ENCODE data around the gene SPR. TPM values are rescaled to one million over a fixed set of nuclear protein-coding genes. Genes with fewer than 3 reads are reported as not detected.

SPR gene
- total RNA-seq, 4 donors from 2014 or later: 83.8 to 431 (median 98.0) TPM

DNA sequence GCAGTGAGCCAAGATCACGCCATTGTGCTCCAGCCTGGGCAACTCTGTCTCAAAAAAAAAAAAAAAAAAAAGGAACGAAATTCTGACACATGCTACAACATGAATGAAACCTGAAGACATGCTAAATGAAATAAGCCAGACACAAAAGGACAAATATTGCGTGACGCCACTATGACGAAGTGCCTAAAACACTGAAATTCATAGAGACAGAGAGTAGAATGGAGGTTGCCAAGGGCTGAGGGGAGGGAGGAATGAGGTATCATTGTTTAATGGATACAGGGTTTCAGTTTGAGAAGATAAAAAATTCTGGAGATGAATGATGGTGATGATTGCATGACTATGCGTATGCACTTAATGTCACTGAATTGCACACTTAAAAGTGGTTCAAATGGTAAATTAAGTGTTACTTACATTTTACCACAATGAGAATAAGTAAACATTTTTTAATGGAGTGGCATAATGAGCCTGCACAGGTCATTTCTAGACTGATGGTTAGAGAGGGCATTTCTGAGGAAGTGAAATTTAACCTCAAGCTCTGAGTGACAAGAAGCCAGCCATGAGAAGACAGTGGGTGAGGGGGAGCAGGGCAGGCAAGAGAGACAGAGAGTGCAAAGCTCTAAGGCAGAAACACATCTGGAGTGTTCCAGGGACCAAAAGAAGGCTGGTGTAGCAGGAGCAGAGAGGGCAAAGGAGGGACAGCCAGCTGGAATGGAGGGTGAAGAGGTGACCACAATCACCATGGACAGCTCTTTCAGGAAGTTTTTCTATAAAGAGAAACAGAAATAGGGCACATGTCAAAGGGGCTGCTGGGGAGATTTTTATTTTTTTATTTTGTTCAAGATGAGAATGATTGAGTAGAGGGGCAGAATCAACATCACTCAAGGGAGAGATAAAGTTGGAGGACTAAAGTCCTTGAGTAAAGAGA is 40.8 kb upstream of the SPR start:
- Histone ChIP-seq H3K27ac (no peak overlapping the region), H3K36me3 (no peaks in the 10 kb centered on the region), H3K4me1 (no peaks in the 10 kb centered on the region), H3K4me3 (no peak overlapping the region), H3K27me3 (peaks cover 4% of the 10 kb centered on the region), H3K9me3 (no peaks in the 10 kb centered on the region)
- in situ Hi-C loops (cut with MboI; ENCODE audit: low pct_ligation_motif_present in 1 of 4, low pct_unique_long_range_greater_than_20kb in 1 of 4, low sequenced_read_pairs in 3 of 4) (no loop called here), intact Hi-C loops (cut with DNase I; ENCODE audit: low total_unique reads) (no loop called here)
- TF ChIP-seq EP300 (IDR thresholded peaks at IDR 0.05; ENCODE audit: low read depth): no peak
- no peak for TF ChIP-seq POLR2A (IDR thresholded peaks at IDR 0.05)
- TF ChIP-seq, protein P1, sequence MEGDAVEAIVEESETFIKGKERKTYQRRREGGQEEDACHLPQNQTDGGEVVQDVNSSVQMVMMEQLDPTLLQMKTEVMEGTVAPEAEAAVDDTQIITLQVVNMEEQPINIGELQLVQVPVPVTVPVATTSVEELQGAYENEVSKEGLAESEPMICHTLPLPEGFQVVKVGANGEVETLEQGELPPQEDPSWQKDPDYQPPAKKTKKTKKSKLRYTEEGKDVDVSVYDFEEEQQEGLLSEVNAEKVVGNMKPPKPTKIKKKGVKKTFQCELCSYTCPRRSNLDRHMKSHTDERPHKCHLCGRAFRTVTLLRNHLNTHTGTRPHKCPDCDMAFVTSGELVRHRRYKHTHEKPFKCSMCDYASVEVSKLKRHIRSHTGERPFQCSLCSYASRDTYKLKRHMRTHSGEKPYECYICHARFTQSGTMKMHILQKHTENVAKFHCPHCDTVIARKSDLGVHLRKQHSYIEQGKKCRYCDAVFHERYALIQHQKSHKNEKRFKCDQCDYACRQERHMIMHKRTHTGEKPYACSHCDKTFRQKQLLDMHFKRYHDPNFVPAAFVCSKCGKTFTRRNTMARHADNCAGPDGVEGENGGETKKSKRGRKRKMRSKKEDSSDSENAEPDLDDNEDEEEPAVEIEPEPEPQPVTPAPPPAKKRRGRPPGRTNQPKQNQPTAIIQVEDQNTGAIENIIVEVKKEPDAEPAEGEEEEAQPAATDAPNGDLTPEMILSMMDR (IDR thresholded peaks at IDR 0.05): no peak
- no peak for TF ChIP-seq POLR2AphosphoS5 (IDR thresholded peaks at IDR 0.05)
- 78 to 80% methylated on average over 6 of the region's 6 CpGs for WGBS, 2 donors (ENCODE audit: low coverage in 1 of 2)
- no peak for DNase-seq

DNA sequence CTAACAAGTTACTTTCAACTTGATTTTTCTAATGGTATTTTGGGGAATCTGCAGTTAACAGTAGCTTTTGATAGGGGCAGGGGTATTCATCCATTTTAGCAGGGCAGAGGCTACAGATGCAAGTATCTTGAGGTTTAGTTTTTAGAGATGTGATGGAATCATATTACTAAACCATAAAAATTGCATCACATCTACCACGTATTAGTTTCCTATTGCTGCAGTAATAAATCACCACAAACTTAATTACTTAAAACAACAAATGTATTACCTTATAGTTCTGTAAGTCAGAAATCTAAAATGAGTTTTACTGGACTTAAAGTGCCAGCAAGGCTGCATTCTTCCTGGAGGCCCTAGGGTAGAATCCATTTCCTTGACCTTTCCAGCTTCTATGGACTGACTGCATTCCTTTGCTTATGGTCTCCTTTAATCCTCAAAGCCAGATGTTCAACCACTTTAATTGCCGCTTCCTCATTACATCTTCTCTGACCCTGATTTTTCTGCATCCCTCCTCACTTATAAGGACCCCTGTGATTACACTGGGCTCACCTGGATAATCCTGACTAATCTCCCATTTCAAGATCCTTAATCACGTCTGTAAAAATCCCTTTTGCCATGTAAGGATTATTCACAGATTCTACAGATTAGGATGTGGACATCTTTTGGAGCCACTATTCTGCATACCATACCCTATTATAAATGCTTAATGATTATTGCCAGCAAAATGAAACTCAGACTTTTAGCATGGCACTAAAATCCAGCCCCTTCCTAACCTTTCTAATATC is 39.5 kb upstream of the SPR start:
- Histone ChIP-seq H3K36me3 (no peaks in the 10 kb centered on the region), H3K27ac (no peak overlapping the region), H3K27me3 (peaks cover 4% of the 10 kb centered on the region), H3K9me3 (no peaks in the 10 kb centered on the region), H3K4me3 (no peak overlapping the region), H3K4me1 (no peaks in the 10 kb centered on the region)
- in situ Hi-C loops (cut with MboI; ENCODE audit: low pct_ligation_motif_present in 1 of 4, low pct_unique_long_range_greater_than_20kb in 1 of 4, low sequenced_read_pairs in 3 of 4) (no loop called here), intact Hi-C loops (cut with DNase I; ENCODE audit: low total_unique reads) (no loop called here)
- TF ChIP-seq, protein P1 (IDR thresholded peaks at IDR 0.05): no peak
- no peak for TF ChIP-seq POLR2A (IDR thresholded peaks at IDR 0.05)
- WGBS, 2 donors (ENCODE audit: low coverage in 1 of 2): 60 to 74% methylated on average over 2 to 3 of the region's 3 CpGs
- DNase-seq: no peak

DNA sequence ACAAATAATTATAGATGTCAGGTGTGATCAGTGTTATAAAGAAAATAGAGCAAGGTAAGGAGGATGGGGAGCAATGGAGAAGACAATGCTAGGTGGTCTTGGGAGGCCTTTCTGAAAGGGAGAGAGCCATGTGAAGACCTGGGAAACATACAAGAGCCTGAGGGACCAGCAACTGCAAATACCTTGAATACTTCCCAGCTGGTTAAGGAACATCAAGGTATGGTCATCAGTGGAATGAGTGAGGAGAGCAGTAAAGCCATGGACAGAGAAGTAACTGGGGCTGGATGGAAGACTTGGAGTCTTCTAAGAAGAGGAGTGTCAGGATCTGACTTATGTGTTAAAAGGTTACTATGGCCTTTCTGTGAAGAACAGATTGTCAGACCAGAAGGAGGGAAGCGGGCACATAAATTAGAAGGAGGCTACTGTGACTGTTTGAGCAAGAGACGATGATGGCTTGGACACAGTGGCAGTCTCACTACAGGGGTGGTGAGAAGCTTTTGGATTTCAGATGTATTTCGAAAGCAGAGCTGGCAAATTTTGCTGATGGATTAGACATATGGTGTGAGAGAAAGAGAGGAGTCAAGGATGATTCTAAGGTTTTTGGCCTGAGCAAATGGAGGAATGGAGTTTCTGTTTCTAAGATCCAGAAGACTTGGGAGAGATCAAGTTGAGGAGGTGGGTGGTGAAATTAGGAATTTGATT is 38.6 kb upstream of the SPR start:
- TF ChIP-seq, protein P1 (IDR thresholded peaks at IDR 0.05): no peak
- TF ChIP-seq EP300 (IDR thresholded peaks at IDR 0.05; ENCODE audit: low read depth): no peak
- no peak for TF ChIP-seq POLR2AphosphoS5 (IDR thresholded peaks at IDR 0.05)
- no peak for TF ChIP-seq POLR2A (IDR thresholded peaks at IDR 0.05)
- DNase-seq: no peak
- WGBS, 2 donors (ENCODE audit: low coverage in 1 of 2): 85 to 97% methylated on average over 3 of the region's 3 CpGs
- no peak overlapping the region for H3K27ac ChIP-seq
- no peaks in the 10 kb centered on the region for H3K9me3 ChIP-seq
- intact Hi-C loops (cut with DNase I; ENCODE audit: low total_unique reads): no loop called here
- in situ Hi-C loops (cut with MboI; ENCODE audit: low pct_ligation_motif_present in 1 of 4, low pct_unique_long_range_greater_than_20kb in 1 of 4, low sequenced_read_pairs in 3 of 4): no loop called here
- no peaks in the 10 kb centered on the region for H3K4me1 ChIP-seq
- peaks cover 4% of the 10 kb centered on the region for H3K27me3 ChIP-seq
- H3K36me3 ChIP-seq: no peaks in the 10 kb centered on the region
- H3K4me3 ChIP-seq: no peak overlapping the region

DNA sequence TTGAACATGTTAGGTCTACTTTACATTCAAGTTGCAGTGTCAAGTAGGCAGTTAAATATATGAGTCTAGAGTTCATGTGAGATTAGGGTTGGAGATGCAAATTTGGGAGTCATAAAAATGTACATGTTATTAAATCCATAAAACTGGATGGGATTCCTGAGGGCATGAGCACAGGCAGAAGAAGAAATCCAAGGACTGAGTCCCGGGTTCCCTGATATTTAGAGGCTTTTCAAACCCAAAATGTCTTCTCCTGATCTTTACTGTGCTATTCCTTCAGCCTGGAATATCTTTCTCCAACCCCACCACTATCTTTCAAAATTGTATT is 38.1 kb upstream of the SPR start:
- Histone ChIP-seq H3K27ac (no peak overlapping the region), H3K4me3 (no peak overlapping the region), H3K4me1 (no peaks in the 10 kb centered on the region), H3K9me3 (no peaks in the 10 kb centered on the region), H3K27me3 (peaks cover 6% of the 10 kb centered on the region), H3K36me3 (no peaks in the 10 kb centered on the region)
- DNase-seq: no peak
- in situ Hi-C loops (cut with MboI; ENCODE audit: low pct_ligation_motif_present in 1 of 4, low pct_unique_long_range_greater_than_20kb in 1 of 4, low sequenced_read_pairs in 3 of 4): no loop called here
- 24 to 43% methylated on average over 1 of the region's 1 CpG for WGBS, 2 donors (ENCODE audit: low coverage in 1 of 2)
- TF ChIP-seq EP300 (IDR thresholded peaks at IDR 0.05; ENCODE audit: low read depth) (no peak), POLR2A (IDR thresholded peaks at IDR 0.05) (no peak), POLR2AphosphoS5 (IDR thresholded peaks at IDR 0.05) (no peak)
- TF ChIP-seq, protein P1 (IDR thresholded peaks at IDR 0.05): no peak
- intact Hi-C loops (cut with DNase I; ENCODE audit: low total_unique reads): no loop called here
